ENCODE results near the gene KLHL35.

The KLHL35 gene, protein sequence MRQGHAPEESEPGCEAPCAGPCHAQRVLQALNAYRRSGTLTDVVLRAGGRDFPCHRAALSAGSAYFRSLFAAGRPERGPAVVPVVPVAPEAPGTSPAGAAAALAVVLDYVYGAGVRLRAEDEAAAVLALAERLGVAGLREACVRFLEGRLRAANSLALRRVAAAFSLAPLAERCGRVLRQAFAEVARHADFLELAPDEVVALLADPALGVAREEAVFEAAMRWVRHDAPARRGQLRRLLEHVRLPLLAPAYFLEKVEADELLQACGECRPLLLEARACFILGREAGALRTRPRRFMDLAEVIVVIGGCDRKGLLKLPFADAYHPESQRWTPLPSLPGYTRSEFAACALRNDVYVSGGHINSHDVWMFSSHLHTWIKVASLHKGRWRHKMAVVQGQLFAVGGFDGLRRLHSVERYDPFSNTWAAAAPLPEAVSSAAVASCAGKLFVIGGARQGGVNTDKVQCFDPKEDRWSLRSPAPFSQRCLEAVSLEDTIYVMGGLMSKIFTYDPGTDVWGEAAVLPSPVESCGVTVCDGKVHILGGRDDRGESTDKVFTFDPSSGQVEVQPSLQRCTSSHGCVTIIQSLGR

DNA sequence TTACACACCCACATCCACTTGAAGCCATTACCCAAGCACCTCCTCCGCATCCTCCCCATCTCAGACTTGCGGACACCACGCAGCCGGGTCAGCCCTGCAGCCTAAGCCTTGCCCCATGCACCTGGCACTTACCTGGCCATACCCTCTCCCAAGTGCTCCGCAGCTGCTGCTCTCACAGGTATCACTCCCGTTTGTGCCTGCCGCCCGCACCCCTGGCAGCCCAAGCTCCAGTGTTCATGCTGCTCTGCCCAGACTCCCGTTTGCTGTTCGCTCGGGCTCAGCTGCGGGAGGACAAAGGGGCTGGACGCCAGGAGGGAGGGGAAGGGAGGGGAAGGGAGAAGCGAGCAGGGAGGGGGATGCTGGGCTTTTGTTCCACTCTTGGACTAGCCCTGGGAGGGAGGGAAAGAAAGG is at the start of gene KLHL35:
Gene KLHL35 (minus strand): TSS at position 293 of the 411 bp plus-strand sequence. CDS start 2,574 bp downstream, outside the sequence.
- no peak for DNase-seq (ENCODE audit: low read depth)

DNA sequence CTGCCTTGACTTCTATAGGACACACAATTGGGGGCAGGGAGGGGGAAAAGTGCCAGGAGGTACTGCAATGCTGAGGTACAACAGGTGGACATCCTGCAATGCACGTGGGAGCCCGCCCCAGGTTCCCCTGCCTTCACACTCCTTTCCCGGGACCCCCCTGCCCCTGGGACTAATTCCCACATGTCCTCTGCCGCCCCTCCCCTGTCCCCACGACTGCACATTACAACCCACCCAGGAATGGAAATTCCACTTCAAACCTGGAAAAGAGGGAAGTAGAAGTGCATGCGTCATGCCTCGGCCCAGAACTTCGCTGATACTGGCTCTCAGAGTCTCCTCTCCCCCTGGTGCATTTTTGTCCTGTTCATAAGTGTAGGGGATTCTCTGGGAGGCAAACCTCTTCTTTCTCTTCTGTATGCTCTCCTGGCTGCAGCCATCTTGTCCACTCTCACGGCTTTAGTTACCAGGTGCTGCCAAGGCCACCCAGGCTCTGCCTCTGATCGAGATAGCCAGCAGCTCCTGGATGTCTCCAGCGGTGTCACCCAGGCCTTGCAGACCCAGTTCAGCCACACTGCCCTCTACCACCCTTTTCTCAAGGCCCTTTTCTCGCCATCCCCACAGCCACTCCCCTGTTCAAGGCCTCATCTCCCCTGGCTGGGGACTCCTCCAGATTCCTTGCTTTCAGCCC is 49.1 kb upstream of the KLHL35 start:
- no peak for DNase-seq (ENCODE audit: low read depth)

DNA sequence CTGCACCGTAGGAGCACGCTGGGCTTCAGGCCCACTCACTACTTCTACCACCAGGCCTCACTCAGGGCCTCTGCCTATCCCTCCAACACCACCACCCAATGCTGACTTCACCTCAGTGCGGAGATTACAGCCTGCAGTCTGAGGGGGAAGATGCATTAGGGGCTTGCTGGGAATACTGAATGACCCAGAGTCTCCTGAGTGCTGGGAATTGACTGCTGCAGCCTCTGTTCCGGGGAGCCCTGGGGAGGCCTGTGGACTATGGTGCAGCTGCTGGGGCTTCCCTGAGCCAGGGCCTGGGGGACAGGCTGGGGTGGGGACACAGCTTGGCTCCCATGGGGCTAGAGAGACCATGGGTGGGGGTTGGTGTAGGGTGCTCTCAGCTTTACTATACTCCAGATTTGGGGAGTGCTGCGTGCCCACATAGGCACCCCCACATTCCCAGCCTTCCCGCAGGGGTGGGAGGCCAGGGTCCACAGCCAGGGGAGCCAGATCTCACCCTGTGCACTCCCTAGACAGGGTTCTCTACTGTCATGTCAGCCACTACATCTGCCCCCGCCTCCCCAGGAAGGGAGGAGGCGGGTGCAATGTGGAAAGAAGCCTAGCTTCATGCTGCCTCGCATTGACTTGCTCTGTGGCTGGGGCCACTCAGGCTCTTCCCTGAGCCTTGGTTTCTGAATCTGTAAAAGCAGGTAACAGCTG is 48.4 kb upstream of the KLHL35 start:
- no peak for DNase-seq (ENCODE audit: low read depth)

GRCh38 chr11:75480185-75481175 is 47.5 kb upstream of the KLHL35 start:
- DNase-seq (ENCODE audit: low read depth), result no peak

DNA sequence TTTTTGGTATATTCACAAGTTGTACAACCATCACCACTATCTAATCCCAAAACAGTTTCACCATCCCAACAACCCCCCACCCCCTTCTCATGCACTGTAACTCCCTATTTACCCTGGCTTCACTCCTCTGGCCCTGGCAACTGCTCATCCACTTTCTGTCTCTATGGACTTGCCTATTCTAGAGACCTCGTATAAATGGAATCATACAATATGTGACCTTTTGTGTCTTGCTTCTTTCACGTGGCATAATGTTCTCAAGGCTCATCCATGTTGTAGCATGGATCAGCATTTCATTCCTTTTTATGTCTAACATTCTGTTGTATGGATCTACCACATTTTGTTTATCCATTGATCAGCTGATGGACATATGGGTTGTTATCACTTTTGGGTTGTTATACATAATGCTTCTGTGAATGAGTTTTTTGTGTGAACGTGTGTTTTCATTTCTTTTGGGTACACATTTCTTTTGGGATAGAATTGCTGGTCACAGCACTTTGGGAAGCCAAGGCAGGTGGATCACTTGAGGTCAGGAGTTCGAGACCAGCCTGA is 46.7 kb upstream of the KLHL35 start:
- DNase-seq (ENCODE audit: low read depth), result no peak

- DNase-seq (ENCODE audit: low read depth), result no peak
Measured at GRCh38 chr11:75478783-75479596, 46.0 kb upstream of the KLHL35 start.

- no peak for DNase-seq (ENCODE audit: low read depth)
Measured at GRCh38 chr11:75477614-75477935, 44.6 kb upstream of the KLHL35 start.

DNA sequence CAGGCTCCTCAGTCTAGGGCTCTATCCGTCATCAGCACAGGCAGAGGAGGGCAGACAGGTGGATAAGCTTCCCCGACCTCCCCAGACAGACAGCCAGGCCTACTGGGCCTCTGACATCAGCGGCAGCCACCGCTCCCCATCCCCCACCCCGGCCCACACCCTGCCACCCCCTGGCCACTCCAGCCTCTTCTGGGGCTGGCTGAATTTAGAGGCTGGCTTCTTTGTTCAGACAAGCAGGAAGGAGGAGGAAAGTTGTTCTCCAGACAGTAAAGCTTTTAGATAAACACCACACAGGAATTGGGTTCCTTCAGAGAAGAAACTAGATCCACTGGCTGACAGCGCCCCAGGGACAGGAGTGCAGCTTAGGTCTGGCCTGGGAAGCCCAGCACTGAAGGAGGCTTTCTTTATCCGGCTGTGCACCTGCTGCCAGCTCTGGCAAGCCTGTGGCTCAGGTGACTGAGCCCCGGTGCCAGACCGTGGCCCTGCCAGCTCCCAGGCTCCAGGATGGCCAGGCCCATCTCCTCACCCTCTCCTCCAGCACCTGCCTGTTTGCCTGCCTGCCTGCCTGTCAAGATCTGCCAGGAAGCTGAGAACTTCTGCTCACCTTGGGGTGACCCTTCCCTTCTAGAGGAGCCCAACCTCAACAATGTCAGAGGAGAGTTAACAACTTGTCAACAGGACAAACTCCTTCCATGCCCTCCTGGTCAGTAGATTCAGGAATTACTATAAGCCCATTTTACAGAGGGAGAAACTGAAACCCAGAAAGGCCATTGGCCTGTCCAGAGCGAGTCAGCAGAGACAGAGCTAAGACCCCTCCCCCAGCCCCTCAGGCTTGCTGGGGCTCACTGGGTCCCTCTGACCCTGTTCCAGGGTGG is 44.0 kb upstream of the KLHL35 start:
- no peak for DNase-seq (ENCODE audit: low read depth)

- no peak for DNase-seq (ENCODE audit: low read depth)
Measured at GRCh38 chr11:75475767-75476650, 43.0 kb upstream of the KLHL35 start.

DNA sequence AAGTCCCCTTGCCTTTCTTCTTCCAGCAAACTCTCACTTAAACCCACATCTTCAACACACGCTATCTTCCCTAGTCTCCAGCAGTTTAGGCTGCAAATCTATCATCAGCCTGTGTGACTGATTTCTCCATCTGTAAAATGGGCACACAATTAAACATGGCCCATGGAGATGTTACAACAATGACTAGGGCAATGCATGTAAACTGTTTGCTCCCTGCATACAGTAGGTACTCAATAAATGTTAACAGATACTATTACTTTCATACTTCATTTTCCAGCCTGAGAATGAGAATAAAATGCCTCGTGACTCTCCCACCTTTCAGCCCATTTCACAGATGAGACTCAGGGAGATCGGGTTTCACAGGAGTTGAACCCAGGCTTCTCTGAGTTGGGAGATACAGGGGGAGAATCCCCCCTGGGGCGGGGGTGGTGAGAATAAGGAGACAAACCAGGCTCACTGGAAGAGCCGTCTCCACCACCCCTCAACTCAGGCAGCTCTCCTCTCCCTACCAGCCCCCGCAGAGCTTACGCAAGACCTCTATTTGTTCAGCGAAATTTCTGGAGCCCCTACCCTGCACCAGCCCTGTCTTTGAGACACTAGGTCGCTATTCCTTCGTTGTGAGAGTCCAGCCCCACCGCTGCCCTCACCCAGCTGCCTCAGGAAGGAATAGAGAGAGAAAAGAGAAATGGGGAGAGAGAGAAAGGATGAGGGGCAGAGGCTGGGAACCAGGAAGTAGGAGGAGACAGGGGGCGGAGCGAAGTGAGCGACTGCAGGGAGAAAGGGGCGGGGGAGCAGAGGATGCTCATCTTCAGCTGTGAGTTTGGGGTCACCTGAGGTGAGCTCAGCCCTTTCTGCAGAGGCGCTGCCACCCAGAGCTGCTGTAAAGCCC is 42.1 kb upstream of the KLHL35 start:
- DNase-seq (ENCODE audit: low read depth), result peak; percentile 76

GRCh38 chr11:75474240-75474639 is 41.2 kb upstream of the KLHL35 start:
- no peak for DNase-seq (ENCODE audit: low read depth)

GRCh38 chr11:75473684-75474083 is 40.7 kb upstream of the KLHL35 start:
- no peak for DNase-seq (ENCODE audit: low read depth)

DNA sequence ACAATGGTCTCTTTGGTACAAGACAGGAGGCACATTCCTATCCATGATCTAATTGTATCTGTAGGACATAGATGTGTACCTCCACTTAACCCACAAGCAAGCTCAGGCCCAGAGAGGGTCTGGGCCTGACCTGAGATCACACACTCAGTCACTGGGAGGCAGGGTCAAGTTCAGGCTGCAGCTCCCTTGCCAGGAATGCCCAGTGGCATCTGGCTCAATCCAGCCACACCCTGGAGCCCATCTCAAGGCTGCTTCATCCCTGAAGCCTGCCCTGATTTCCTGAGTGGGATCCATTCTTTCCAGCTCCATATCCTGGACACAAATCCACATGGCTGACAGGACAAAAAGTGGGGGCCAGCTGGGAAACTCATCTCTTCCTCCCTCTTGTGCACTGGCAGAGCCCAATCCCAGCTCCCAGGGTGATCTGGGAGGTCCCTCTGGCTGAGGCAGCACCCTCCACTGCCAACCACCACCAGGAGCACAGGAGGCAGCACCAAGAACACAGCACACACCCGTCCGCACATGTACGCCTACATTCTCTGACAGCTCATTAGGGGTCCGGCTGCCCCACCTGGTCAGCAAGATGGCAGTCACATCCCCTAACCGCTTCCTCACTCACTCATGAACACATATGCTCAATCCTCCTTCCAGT is 39.2 kb upstream of the KLHL35 start:
- no peak for DNase-seq (ENCODE audit: low read depth)

- DNase-seq (ENCODE audit: low read depth), result no peak
Measured at GRCh38 chr11:75471176-75471973, 38.4 kb upstream of the KLHL35 start.

GRCh38 chr11:75470476-75471080 is 37.6 kb upstream of the KLHL35 start:
- DNase-seq (ENCODE audit: low read depth), result no peak
